ENCODE measurements around the gene MID1.

Gene MID1

GRCh38 chrX:10537308-10537707 lies 83.1 kb downstream of the MID1 start:
- DNase-seq (ENCODE audit: insufficient read length, low spot score) (no peak), FAIRE-seq (no peak)

GRCh38 chrX:10536744-10537143 lies 83.6 kb downstream of the MID1 start:
- DNase-seq (ENCODE audit: insufficient read length, low spot score): no peak
- FAIRE-seq: no peak

GRCh38 chrX:10534611-10535010 lies 85.8 kb downstream of the MID1 start:
- FAIRE-seq (no peak), DNase-seq (ENCODE audit: insufficient read length, low spot score) (no peak)

GRCh38 chrX:10533696-10534365 lies 86.6 kb downstream of the MID1 start:
- DNase-seq (ENCODE audit: insufficient read length, low spot score): no peak
- no peak for FAIRE-seq

- FAIRE-seq: no peak
- no peak for DNase-seq (ENCODE audit: insufficient read length, low spot score)
Measured at GRCh38 chrX:10531927-10532326, 88.5 kb downstream of the MID1 start.

- FAIRE-seq: no peak
Measured at GRCh38 chrX:10529344-10529743, 91.0 kb downstream of the MID1 start.

GRCh38 chrX:10526451-10526850 lies 93.9 kb downstream of the MID1 start:
- FAIRE-seq (no peak), DNase-seq (ENCODE audit: insufficient read length, low spot score) (no peak)

More at GRCh38 chrX:10529344-10529743, 91.0 kb downstream of the MID1 start:
- DNase-seq (ENCODE audit: insufficient read length, low spot score): peak; percentile 14

- DNase-seq (ENCODE audit: insufficient read length, low spot score) (no peak), FAIRE-seq (no peak)
Measured at GRCh38 chrX:10525381-10526120, 94.8 kb downstream of the MID1 start.

- DNase-seq (ENCODE audit: insufficient read length, low spot score) (no peak), FAIRE-seq (no peak)
Measured at GRCh38 chrX:10524578-10524977, 95.8 kb downstream of the MID1 start.

GRCh38 chrX:10519761-10520160 lies 100.6 kb downstream of the MID1 start:
- no peak for DNase-seq (ENCODE audit: insufficient read length, low spot score)
- FAIRE-seq: no peak

GRCh38 chrX:10519278-10519677 lies 101.1 kb downstream of the MID1 start:
- FAIRE-seq: no peak
- DNase-seq (ENCODE audit: insufficient read length, low spot score): no peak

- FAIRE-seq (no peak), DNase-seq (ENCODE audit: insufficient read length, low spot score) (no peak)
Measured at GRCh38 chrX:10518073-10518472, 102.3 kb downstream of the MID1 start.

GRCh38 chrX:10516781-10517322 lies 103.5 kb downstream of the MID1 start:
- no peak for FAIRE-seq

GRCh38 chrX:10514891-10515290 lies 105.5 kb downstream of the MID1 start:
- DNase-seq (ENCODE audit: insufficient read length, low spot score): no peak
- FAIRE-seq: no peak

More at GRCh38 chrX:10516781-10517322, 103.5 kb downstream of the MID1 start:
- DNase-seq (ENCODE audit: insufficient read length, low spot score): no peak

GRCh38 chrX:10513974-10514373 lies 106.4 kb downstream of the MID1 start:
- FAIRE-seq (no peak), DNase-seq (ENCODE audit: insufficient read length, low spot score) (no peak)

- FAIRE-seq (no peak), DNase-seq (ENCODE audit: insufficient read length, low spot score) (no peak)
Measured at GRCh38 chrX:10512741-10513140, 107.6 kb downstream of the MID1 start.

GRCh38 chrX:10512258-10512657 lies 108.1 kb downstream of the MID1 start:
- no peak for FAIRE-seq
- peak; percentile 36 for DNase-seq (ENCODE audit: insufficient read length, low spot score)

- FAIRE-seq: peak; percentile 44
- no peak for DNase-seq (ENCODE audit: insufficient read length, low spot score)
Measured at GRCh38 chrX:10509397-10509796, 111.0 kb downstream of the MID1 start.

GRCh38 chrX:10508891-10509290 lies 111.5 kb downstream of the MID1 start:
- FAIRE-seq (no peak), DNase-seq (ENCODE audit: insufficient read length, low spot score) (no peak)

- FAIRE-seq (no peak), DNase-seq (ENCODE audit: insufficient read length, low spot score) (no peak)
Measured at GRCh38 chrX:10507876-10508275, 112.5 kb downstream of the MID1 start.

- DNase-seq (ENCODE audit: insufficient read length, low spot score) (no peak), FAIRE-seq (no peak)
Measured at GRCh38 chrX:10507181-10507580, 113.2 kb downstream of the MID1 start.

GRCh38 chrX:10506781-10507180 lies 113.6 kb downstream of the MID1 start:
- FAIRE-seq: no peak

More at GRCh38 chrX:10506781-10507180, 113.6 kb downstream of the MID1 start:
- DNase-seq (ENCODE audit: insufficient read length, low spot score): no peak
